Fibroblast of pulmonary artery (primary cell): ENCODE data around the gene CRACDL.
"Not testable (repeated sequence)": the region's sequence is repeated elsewhere in the genome, so short reads cannot be mapped to it uniquely, and the experiment has no call there.

Experiments
- DNase-seq: peaks from one replicate; pipeline ENCODE4 v3.0.0-alpha.2; 2010; ENCODE audit warnings: low read depth
- H3K4me3 ChIP-seq: replicated peaks from 2 replicates; pipeline ENCODE4 v1.5.1; 2011; ENCODE audit warnings: low read depth, mild to moderate bottlenecking, control low read depth, low read length, moderate library complexity
- TF ChIP-seq, protein P1 (sequence below): IDR thresholded peaks from 2 replicates; pipeline ENCODE4 v1.5.1; 2011; ENCODE audit warnings: mild to moderate bottlenecking, control low read depth, low read length, inconsistent platforms; ENCODE audit errors: missing control alignments

The CRACDL gene

DNA sequence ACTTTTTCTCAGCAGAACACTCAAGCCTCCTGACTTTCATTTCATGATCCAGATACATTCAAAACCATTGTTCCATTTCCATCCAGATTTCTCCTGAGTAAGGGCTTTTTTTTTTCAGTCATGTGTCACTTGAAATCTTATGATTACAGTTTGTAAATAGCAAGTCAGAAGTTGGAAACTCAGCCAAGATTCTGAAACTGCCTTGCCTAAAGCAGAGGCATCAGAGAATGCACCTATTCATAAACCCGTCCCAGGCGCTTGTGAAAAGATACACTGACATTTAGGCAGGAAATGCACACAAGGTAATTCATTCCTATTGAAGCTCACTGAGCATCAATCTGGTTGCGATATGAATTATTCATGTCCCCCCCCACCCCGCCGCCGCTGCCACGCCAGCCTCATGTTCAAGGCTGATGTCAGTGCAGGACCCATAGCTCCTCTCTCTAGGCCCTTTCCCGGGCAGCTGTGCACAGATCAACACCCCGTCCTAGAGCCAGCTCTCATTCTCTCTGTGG is 174.7 kb downstream of the CRACDL start:
- TF ChIP-seq, protein P1, sequence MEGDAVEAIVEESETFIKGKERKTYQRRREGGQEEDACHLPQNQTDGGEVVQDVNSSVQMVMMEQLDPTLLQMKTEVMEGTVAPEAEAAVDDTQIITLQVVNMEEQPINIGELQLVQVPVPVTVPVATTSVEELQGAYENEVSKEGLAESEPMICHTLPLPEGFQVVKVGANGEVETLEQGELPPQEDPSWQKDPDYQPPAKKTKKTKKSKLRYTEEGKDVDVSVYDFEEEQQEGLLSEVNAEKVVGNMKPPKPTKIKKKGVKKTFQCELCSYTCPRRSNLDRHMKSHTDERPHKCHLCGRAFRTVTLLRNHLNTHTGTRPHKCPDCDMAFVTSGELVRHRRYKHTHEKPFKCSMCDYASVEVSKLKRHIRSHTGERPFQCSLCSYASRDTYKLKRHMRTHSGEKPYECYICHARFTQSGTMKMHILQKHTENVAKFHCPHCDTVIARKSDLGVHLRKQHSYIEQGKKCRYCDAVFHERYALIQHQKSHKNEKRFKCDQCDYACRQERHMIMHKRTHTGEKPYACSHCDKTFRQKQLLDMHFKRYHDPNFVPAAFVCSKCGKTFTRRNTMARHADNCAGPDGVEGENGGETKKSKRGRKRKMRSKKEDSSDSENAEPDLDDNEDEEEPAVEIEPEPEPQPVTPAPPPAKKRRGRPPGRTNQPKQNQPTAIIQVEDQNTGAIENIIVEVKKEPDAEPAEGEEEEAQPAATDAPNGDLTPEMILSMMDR, result no peak
- H3K4me3 ChIP-seq, result no peak overlapping the region
- DNase-seq, result peak; percentile 11

- TF ChIP-seq, protein P1, result no peak
- DNase-seq, result no peak
- H3K4me3 ChIP-seq, result no peak overlapping the region
Observed at GRCh38 chr2:98759827-98760625, 176.0 kb downstream of the CRACDL start.

DNA sequence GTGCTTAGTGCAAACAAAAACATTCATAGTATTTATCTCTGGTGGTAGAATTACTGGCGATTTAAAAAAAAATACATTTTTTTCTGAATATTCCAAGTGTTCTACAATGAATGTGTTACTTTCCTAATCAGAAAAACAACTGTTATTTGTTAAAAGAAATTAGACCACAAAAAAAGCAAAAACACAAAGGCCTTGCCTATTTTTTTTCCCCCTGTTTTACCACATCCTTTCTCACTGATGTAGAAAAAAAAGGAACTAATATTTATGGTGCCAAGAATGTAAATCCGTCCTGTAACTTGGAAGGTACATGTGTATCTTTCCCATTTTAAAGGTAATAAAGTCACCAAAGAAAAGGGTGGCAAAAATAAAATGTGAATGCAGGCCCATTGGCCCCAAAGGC is 176.7 kb downstream of the CRACDL start:
- DNase-seq, result no peak
- TF ChIP-seq, protein P1, result no peak
- no peak overlapping the region for H3K4me3 ChIP-seq

DNA sequence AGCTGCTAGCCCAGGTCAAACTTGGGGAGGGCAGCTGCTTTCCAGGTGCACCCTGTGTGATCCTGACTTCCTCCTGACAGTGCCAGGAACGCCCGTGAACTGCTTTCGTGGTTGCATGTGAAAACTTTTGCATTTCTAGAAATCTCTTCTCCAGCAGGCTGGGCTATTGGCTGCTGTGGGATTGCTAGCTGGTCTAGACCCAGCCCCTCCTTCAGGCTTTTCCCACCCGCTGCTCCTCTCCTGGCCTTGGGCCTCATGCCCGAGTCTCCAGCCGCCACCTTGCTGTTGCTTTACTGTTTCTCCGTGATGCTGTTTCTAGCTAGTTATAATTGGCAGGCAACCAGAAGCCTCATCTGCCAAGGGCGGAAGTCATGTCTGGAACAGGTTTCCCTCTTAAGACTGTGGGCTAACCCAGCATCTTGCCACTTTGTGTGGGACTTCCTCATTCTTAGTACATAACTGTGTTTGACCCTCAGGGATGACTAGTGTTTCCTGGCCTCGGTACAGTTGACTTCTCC is 178.1 kb downstream of the CRACDL start:
- peak; percentile 93 for DNase-seq
- TF ChIP-seq, protein P1, result no peak
- H3K4me3 ChIP-seq, result no peak overlapping the region

DNA sequence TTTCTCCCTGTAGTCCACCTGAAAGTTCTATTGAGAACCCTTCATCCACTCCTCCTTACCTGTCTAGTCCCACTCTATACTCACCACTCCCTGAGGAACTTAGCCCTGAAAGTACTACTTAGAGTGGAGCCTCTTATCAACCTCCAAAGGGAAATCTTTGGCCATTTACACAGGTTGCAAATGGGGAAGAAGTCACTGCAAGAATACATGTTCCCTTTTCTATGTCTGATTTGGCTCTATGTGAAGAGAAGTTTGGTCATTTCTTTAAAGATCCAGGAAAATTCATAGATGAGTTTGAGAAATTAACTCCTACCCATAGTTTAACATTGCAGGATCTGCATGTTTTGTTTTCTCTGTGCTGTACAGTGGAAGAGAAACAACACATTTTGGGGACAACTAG is 182.2 kb downstream of the CRACDL start:
- TF ChIP-seq, protein P1, result no peak
- H3K4me3 ChIP-seq, result no peak overlapping the region
- DNase-seq, result no peak

DNA sequence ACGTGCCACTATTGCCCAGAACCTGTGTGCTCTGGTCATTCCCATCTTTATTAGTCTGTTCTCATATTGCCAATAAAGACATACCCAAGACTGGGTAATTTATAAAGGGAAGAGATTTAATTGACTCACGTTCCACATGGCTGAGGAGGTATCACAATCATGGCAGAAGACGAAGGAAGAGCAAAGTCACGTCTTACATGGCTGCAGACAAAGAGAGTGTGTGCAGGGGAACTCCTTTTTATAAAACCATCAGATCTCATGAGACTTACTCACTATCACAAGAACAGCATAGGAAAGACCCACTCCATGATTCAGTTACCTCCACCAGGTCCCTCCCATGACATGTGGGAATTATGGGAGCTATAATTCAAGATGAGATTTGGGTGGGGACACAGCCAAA is 183.3 kb downstream of the CRACDL start:
- DNase-seq, H3K4me3 ChIP-seq: not testable (repeated sequence)

DNA sequence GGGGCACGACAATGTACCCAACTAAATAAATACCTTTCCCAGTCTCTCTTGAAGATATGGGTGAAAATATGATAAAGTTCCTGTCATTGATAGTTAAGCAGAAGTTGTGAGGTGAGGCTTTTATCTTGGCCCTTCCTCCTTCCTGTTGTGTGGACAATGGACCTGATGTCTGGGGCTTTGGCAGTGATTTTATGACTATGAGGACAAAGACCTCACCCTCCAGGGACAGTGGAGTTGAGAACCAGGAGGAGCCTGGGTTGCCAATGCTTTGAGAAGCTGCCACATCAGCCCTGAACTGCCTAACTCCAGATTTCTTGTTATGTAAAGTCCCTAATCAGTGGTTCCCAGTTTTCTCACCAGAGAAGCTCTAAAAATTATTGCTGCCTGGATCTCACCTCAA is 184.3 kb downstream of the CRACDL start:
- no peak overlapping the region for H3K4me3 ChIP-seq
- no peak for DNase-seq
- TF ChIP-seq, protein P1, result no peak
